GM20000 (cell line): ENCODE results near the gene RNLS.

Experiments used
- DNase-seq: peaks from one replicate; pipeline ENCODE4 v3.0.0; 2012; ENCODE audit warnings: low spot score
- CTCF ChIP-seq: IDR thresholded peaks from 2 replicates; pipeline ENCODE4 v1.5.1; 2012; ENCODE audit warnings: mild to moderate bottlenecking, control low read depth; ENCODE audit errors: extremely low read depth, missing control alignments

RNLS gene

GRCh38 chr10:88332503-88333247 lies 250.4 kb downstream of the RNLS start:
- no peak for DNase-seq
- TF ChIP-seq CTCF: no peak

GRCh38 chr10:88330174-88330573 lies 252.9 kb downstream of the RNLS start:
- DNase-seq: no peak
- no peak for TF ChIP-seq CTCF

- no peak for DNase-seq
- TF ChIP-seq CTCF: no peak
Measured at GRCh38 chr10:88322324-88323063, 260.6 kb downstream of the RNLS start.

GRCh38 chr10:88319960-88320517 lies 263.1 kb downstream of the RNLS start:
- no peak for TF ChIP-seq CTCF
- DNase-seq: no peak

GRCh38 chr10:88318803-88319202 lies 264.3 kb downstream of the RNLS start:
- DNase-seq: no peak
- TF ChIP-seq CTCF: no peak

- DNase-seq: no peak
- TF ChIP-seq CTCF: no peak
Measured at GRCh38 chr10:88317099-88317498, 266.0 kb downstream of the RNLS start.

GRCh38 chr10:88316292-88316861 lies 266.7 kb downstream of the RNLS start:
- no peak for DNase-seq
- TF ChIP-seq CTCF: no peak
